ENCODE results near the gene HIC1.
"Not testable (repeated sequence)": the region's sequence is repeated elsewhere in the genome, so short reads cannot be mapped to it uniquely, and the experiment has no call there.

The HIC1 gene

DNA sequence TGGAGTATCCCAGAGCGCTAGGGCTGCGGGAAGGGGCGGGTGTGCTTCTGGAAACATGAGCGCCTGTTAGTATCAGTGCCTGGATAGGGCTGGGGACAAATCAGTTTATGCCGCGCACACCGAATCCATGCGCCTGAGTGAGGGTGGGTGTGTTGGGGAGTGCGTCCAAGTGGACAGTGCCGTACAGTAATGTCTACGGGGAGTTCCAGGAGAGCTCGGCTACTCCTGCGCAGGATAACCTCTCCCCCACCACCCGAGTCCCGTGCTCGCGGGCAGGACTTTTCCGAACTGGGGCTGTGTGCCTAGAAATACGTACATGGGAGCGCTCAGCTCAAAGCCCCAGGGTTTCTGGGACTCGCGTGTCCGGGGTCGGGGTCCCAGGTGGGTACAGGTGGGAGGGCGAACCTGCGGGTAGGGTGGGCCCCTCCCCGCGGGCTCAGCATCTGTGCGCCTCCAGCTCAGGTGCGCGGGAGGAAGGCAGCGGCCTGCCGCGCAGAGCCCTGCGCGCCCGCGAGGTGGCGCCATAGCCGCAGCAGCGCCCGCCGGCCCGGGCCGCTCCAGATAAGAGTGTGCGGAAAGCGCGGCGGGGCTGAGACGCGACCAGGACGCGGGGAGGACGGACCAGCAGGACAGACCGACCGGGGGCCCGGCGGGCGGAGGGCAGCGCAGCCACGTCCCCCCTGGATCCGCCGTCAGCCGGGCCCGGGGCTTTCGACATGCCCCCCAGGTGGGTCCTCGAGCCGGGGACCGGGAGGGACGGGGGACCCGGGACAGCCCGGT lies at the start of gene HIC1:
TSS of gene HIC1 (plus strand) at position 592 of the 780 bp plus-strand sequence. CDS start 1,588 bp downstream, outside the sequence.
- DNase-seq (ENCODE audit: extremely low read depth, low read depth), result no peak
- TF ChIP-seq, protein P1, sequence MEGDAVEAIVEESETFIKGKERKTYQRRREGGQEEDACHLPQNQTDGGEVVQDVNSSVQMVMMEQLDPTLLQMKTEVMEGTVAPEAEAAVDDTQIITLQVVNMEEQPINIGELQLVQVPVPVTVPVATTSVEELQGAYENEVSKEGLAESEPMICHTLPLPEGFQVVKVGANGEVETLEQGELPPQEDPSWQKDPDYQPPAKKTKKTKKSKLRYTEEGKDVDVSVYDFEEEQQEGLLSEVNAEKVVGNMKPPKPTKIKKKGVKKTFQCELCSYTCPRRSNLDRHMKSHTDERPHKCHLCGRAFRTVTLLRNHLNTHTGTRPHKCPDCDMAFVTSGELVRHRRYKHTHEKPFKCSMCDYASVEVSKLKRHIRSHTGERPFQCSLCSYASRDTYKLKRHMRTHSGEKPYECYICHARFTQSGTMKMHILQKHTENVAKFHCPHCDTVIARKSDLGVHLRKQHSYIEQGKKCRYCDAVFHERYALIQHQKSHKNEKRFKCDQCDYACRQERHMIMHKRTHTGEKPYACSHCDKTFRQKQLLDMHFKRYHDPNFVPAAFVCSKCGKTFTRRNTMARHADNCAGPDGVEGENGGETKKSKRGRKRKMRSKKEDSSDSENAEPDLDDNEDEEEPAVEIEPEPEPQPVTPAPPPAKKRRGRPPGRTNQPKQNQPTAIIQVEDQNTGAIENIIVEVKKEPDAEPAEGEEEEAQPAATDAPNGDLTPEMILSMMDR (IDR thresholded peaks at IDR 0.05; ENCODE audit: low read depth, low read length), result peak; percentile 48

- TF ChIP-seq, protein P1 (IDR thresholded peaks at IDR 0.05; ENCODE audit: low read depth, low read length), result no peak
- DNase-seq (ENCODE audit: extremely low read depth, low read depth), result no peak
Measured at GRCh38 chr17:2008332-2009126, 46.4 kb upstream of the HIC1 start.

DNA sequence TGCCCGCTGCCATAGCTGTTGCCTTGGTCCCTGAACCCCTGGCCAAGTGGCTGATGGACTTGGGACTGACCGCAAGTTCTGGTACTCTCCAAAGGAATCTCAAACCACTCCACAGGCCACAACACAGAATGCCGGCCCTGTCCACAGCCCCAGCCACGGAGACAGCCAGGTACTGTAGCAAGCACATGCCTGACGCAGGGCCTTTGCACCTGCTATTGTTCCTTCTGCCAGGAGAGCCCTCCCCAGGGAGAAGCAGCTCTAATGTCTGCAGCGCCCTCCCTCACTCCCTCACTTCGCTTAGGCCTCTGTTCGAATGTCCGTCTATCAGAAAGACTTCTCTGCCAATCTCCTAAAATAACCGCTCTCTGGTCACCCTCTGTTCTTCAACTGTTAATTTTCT lies 45.2 kb upstream of the HIC1 start:
- TF ChIP-seq, protein P1 (IDR thresholded peaks at IDR 0.05; ENCODE audit: low read depth, low read length), result no peak
- DNase-seq (ENCODE audit: extremely low read depth, low read depth), result no peak

DNA sequence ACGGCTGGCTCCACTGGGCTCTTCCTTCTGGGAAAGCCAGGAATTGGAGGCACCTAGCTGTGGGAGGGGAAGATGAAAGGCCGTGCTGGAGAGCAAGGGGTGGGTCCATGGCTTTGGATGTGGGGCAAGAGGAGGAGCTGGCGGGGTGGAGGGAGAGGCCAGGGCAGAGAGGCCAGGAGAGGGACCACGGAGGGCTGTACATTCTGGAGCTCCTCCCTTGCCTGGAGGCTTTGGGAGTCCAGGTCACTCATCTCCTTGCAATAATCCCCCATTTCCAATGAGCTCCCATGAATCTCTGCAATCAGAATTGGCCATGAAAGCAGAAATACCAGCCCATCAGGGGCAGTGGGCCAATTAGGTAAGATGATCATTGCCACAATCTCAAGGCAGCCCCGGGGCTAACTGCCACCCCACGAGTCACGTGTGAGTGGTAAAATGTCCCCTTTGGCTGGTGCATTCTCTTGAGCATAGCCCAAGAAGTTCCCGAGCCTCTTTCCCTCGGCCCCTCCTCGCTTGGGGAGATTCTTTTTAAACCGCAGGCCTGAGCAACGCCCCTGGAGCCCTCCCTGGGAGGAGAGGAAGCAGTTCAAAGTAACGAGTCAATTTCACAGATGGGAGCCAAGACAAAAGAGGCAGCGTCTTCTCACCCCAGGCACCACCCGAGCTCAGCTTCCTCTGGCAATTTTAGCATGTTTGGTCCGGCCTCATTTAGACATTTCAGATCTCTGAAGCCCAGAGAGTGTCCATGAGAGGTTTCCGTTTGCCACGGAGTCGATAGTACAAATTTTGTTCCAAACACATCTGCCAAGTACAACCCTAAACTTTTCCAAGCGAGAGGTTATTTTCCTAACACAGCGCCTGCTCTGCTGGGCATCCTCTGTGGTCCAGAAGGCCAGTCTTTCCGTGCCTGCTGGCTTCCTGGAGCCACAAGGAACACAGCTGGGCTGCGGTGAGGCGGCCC lies 43.2 kb upstream of the HIC1 start:
- DNase-seq (ENCODE audit: extremely low read depth, low read depth), result no peak
- TF ChIP-seq, protein P1 (IDR thresholded peaks at IDR 0.05; ENCODE audit: low read depth, low read length), result no peak

DNA sequence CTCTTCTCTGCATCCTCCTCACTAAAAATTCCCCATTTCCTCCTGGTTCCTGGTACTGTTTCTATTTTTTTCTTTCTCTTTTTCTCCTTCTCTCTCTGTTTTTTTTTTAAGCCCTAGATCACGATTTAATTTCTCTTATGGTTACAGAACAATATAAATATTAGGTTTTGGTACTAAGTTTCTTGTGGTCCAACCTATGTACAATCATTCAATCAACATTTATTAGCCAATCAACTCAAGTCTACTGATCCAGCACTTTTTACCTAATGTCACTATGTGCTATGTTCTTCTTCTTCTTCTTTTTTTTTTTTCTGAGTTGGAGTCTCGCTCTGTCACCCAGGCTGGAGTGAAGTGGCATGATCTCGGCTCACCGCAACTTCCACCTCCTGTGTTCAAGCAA lies 42.4 kb upstream of the HIC1 start:
- DNase-seq (ENCODE audit: extremely low read depth, low read depth), result no peak
- TF ChIP-seq, protein P1 (IDR thresholded peaks at IDR 0.05; ENCODE audit: low read depth, low read length), result no peak

- not testable (repeated sequence) for DNase-seq (ENCODE audit: extremely low read depth, low read depth)
Measured at GRCh38 chr17:2013220-2013993, 41.5 kb upstream of the HIC1 start.

DNA sequence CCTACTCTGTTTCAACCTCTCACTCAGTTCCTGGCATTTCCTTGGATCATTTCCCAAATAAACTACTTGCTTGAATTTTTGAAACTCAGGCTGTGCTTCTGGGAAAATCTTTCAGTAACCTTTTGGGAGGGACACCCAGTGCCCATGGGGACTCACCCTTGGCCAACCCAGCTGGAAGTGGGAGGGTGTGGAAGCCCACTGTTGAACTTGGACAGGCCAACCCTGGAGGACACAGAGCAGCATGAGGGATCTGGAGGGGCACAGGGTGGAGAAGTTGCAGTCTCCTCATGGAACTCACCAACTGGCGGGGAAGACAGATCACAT lies 40.9 kb upstream of the HIC1 start:
- TF ChIP-seq, protein P1 (IDR thresholded peaks at IDR 0.05; ENCODE audit: low read depth, low read length), result no peak
- DNase-seq (ENCODE audit: extremely low read depth, low read depth), result no peak

All from AG09319 (cell line).